ENCODE results near the gene PAPPA2.

Gene PAPPA2

DNA sequence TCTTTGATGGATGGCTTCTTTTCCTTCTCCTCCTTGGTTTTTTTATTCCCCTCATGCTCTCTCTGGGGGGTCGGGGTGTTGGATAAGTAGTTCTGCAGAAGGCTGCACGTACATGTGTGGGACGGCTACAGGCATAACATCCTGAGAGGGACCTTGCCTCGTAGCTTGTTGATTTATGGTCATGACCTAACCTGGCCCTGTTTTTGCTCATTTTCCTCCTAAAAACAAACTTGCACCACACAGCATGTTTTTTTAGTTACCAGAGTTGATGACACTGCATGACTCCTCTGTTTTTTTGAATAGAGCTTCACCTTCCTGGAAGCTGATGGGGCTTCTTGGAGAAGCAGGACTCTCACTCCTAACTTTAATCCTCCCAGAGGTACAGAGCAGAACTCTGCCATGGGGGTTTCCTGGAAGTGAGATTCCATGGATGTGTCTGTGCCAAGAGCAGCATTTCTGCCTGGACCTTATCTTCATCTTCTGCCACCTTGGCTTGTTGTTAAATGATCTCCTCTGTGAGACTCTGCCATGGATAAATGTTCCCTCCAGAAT lies 114.7 kb downstream of the PAPPA2 start:
- Histone ChIP-seq H2AFZ (ENCODE audit: low read length) (no peak overlapping the region), H3K4me3 (ENCODE audit: low read depth, low read length, poor library complexity, severe bottlenecking) (no peak overlapping the region), H3K4me2 (ENCODE audit: low read length) (no peak overlapping the region), H3K27ac (ENCODE audit: low read depth, low read length, poor library complexity, severe bottlenecking) (no peak overlapping the region), H3K9me2 (ENCODE audit: low read depth, low read length) (no peaks in the 10 kb centered on the region), H3K9me3 (ENCODE audit: low read length) (no peaks in the 10 kb centered on the region), H4K20me1 (ENCODE audit: insufficient read depth, low read length) (no peaks in the 10 kb centered on the region), H3K36me3 (ENCODE audit: insufficient read depth, low read length) (no peaks in the 10 kb centered on the region), H3K27me3 (ENCODE audit: insufficient read depth, low read length) (no peaks in the 10 kb centered on the region), H3K4me1 (ENCODE audit: insufficient read depth, low read length, severe bottlenecking) (no peaks in the 10 kb centered on the region), H3K79me2 (ENCODE audit: insufficient read depth, low read length) (no peaks in the 10 kb centered on the region), H3F3A (ENCODE audit: insufficient read depth, low read length) (no peaks in the 10 kb centered on the region), H3K9ac (ENCODE audit: low read length) (no peak overlapping the region)
- TF ChIP-seq, protein P1, sequence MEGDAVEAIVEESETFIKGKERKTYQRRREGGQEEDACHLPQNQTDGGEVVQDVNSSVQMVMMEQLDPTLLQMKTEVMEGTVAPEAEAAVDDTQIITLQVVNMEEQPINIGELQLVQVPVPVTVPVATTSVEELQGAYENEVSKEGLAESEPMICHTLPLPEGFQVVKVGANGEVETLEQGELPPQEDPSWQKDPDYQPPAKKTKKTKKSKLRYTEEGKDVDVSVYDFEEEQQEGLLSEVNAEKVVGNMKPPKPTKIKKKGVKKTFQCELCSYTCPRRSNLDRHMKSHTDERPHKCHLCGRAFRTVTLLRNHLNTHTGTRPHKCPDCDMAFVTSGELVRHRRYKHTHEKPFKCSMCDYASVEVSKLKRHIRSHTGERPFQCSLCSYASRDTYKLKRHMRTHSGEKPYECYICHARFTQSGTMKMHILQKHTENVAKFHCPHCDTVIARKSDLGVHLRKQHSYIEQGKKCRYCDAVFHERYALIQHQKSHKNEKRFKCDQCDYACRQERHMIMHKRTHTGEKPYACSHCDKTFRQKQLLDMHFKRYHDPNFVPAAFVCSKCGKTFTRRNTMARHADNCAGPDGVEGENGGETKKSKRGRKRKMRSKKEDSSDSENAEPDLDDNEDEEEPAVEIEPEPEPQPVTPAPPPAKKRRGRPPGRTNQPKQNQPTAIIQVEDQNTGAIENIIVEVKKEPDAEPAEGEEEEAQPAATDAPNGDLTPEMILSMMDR (IDR thresholded peaks at IDR 0.05; ENCODE audit: low read length), result no peak
- no peak for TF ChIP-seq EZH2 (IDR thresholded peaks at IDR 0.05; ENCODE audit: borderline replicate concordance, low read length)

DNA sequence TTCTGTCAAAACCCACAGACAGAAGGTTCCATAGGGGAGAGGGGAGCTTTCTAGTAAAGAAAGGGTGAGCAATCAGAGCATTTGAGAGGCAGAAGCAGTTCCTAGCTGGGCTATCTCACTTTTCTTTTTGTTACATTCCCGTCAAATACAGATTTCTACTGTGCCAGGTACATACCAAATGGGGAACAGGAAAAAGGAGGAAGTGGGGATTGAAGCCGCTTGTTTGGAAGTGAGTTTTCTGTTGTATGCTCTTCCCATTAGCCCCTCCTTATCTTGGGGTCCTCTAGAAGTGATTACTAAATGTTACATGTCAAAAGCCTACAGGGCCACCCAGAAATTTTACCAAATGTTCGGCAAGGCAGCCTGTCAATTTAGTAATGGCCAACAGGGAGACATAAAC lies 116.1 kb downstream of the PAPPA2 start:
- Histone ChIP-seq H3F3A (ENCODE audit: insufficient read depth, low read length) (no peaks in the 10 kb centered on the region), H3K27me3 (ENCODE audit: insufficient read depth, low read length) (no peaks in the 10 kb centered on the region), H3K4me1 (ENCODE audit: insufficient read depth, low read length, severe bottlenecking) (no peaks in the 10 kb centered on the region), H3K4me2 (ENCODE audit: low read length) (no peak overlapping the region), H3K9me2 (ENCODE audit: low read depth, low read length) (no peaks in the 10 kb centered on the region), H3K36me3 (ENCODE audit: insufficient read depth, low read length) (no peaks in the 10 kb centered on the region), H3K9ac (ENCODE audit: low read length) (no peak overlapping the region), H3K4me3 (ENCODE audit: low read depth, low read length, poor library complexity, severe bottlenecking) (no peak overlapping the region), H4K20me1 (ENCODE audit: insufficient read depth, low read length) (no peaks in the 10 kb centered on the region), H3K79me2 (ENCODE audit: insufficient read depth, low read length) (no peaks in the 10 kb centered on the region), H3K9me3 (ENCODE audit: low read length) (no peaks in the 10 kb centered on the region), H2AFZ (ENCODE audit: low read length) (no peak overlapping the region), H3K27ac (ENCODE audit: low read depth, low read length, poor library complexity, severe bottlenecking) (no peak overlapping the region)
- TF ChIP-seq, protein P1 (IDR thresholded peaks at IDR 0.05; ENCODE audit: low read length), result no peak
- no peak for TF ChIP-seq EZH2 (IDR thresholded peaks at IDR 0.05; ENCODE audit: borderline replicate concordance, low read length)

DNA sequence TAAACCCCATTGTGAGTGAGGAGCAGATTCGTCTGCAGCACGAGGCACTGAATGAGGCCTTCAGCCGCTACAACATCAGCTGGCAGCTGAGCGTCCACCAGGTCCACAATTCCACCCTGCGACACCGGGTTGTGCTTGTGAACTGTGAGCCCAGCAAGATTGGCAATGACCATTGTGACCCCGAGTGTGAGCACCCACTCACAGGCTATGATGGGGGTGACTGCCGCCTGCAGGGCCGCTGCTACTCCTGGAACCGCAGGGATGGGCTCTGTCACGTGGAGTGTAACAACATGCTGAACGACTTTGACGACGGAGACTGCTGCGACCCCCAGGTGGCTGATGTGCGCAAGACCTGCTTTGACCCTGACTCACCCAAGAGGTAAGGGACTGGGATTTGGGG lies 132.2 kb downstream of the PAPPA2 start:
- H3K4me2 ChIP-seq (ENCODE audit: low read length), result no peak overlapping the region
- no peaks in the 10 kb centered on the region for H3K79me2 ChIP-seq (ENCODE audit: insufficient read depth, low read length)
- no peaks in the 10 kb centered on the region for H3K36me3 ChIP-seq (ENCODE audit: insufficient read depth, low read length)
- TF ChIP-seq, protein P1 (IDR thresholded peaks at IDR 0.05; ENCODE audit: low read length), result no peak
- TF ChIP-seq EZH2 (IDR thresholded peaks at IDR 0.05; ENCODE audit: borderline replicate concordance, low read length), result no peak
- H4K20me1 ChIP-seq (ENCODE audit: insufficient read depth, low read length), result no peaks in the 10 kb centered on the region
- no peaks in the 10 kb centered on the region for H3F3A ChIP-seq (ENCODE audit: insufficient read depth, low read length)
- H3K4me1 ChIP-seq (ENCODE audit: insufficient read depth, low read length, severe bottlenecking), result no peaks in the 10 kb centered on the region
- no peak overlapping the region for H3K27ac ChIP-seq (ENCODE audit: low read depth, low read length, poor library complexity, severe bottlenecking)
- H3K9me3 ChIP-seq (ENCODE audit: low read length), result no peaks in the 10 kb centered on the region
- no peak overlapping the region for H3K4me3 ChIP-seq (ENCODE audit: low read depth, low read length, poor library complexity, severe bottlenecking)
- no peaks in the 10 kb centered on the region for H3K9me2 ChIP-seq (ENCODE audit: low read depth, low read length)
- no peak overlapping the region for H3K9ac ChIP-seq (ENCODE audit: low read length)
- no peaks in the 10 kb centered on the region for H3K27me3 ChIP-seq (ENCODE audit: insufficient read depth, low read length)
- H2AFZ ChIP-seq (ENCODE audit: low read length), result no peak overlapping the region
